ENCODE measurements around the gene TRIML2.
"Not testable (repeated sequence)": the region's sequence is repeated elsewhere in the genome, so short reads cannot be mapped to it uniquely, and the experiment has no call there.

Gene TRIML2

DNA sequence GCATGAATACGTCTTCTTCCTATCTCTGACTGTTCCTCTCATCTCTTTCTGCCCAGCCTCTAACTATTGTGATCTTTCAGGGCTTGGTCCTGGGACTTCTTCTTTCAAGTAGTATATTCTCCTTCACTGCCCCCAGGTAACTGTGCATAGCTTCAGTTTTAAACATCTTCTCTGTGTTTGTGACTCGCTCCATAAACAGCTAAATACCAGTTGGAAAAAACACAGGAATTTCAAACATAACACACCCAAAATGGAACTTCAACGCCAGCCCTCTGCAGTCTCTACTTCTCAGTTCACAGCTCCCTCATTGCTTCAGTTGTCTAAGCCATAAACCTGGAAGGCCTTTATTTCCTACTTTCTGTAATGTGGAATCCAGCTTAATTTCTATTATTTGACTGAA is 16.6 kb downstream of the TRIML2 start:
- no peak for DNase-seq

DNA sequence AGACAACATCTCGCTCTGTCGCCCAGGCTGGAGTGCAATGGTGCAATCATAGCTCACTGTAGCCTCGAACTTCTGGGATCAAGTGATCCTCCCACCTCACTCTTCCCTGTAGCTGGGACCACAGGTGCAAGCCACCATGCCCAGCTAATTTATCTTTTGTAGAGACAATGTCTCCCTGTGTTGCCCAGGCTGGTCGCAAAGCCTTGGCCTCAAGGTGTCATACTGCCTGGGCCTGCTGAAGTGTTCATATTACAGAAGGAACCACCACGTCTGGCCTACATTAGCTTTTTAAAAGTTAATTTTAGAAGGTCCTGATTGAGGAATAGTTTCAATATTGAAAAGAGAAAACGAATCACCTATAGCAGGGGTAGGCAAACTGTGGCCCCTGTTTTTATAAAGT is 22.5 kb downstream of the TRIML2 start:
- no peak for DNase-seq

DNA sequence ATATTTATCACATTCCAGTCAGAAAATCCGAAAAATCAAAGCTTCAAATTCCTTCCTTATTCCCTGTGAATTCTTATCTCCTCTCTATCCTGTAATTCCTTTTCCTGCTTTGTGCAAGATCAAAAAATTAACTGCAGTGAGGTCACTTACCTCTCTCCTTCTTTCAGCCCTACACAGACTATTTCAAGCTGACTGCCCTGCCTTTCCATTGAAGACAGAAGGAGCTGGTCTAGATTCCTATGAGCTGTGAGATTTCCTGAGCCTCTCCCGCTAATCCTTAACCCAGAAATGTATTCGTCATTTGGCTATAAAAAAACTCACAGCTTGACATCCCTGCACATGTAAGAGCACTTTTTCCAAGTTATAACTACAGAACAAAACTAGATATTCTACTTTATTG is 26.6 kb downstream of the TRIML2 start:
- DNase-seq, result no peak

DNA sequence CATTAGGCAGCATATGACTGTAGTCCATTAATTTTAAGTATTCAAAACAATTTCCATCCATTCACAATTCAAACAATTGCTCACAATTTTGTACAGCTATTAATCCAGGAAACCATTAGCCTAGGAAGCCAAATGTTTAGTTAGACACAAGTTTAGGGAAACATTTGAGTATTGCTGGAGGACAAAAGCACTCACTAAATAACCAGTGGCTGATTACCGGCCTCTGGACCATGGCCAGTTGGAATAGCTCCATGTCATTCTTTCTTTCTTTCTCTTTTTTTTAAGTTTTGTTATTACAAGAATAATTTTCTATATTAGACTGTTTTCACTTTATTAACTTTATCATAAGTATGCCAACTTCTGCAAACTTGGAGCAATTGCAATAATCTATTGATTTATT is 31.3 kb downstream of the TRIML2 start:
- no peak for DNase-seq

DNA sequence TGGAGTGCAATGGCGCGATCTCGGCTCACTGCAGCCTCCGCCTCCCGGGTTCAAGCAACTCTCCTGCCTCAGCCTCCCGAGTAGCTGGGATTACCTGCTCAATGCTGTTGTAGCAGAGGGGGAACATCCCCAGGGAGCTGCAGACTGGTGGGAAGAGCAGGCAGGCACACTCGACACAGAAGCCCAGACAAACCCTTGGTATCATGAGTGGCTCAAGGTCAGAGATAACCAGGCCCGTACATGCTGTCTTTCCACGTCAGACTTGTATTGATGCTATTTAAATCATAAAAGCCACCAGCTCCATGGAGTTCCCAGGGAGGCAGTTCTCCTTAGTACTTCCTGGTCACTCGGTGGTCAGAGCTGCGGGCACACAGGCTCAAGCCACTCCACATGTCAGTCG is 33.2 kb downstream of the TRIML2 start:
- DNase-seq, result no peak

DNA sequence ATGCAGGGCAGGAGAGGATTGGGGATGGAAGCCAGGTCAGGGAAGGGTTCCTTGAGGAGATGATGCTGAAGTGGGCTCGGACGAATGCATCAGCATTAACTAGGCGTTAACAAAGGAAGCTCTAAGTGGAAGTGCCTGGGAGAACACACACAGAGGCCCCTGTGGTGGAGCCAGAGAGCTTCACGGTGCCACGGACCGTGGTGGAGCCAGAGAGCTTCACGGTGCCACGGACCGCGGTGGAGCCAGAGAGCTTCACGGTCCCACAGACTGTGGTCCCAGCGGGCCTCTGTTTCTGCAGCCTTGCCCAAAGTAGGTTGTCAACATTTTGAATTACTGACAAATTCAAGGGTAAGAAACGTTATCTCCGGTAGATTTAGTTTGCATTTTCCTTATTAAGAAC is 48.3 kb downstream of the TRIML2 start:
- no peak for DNase-seq

DNA sequence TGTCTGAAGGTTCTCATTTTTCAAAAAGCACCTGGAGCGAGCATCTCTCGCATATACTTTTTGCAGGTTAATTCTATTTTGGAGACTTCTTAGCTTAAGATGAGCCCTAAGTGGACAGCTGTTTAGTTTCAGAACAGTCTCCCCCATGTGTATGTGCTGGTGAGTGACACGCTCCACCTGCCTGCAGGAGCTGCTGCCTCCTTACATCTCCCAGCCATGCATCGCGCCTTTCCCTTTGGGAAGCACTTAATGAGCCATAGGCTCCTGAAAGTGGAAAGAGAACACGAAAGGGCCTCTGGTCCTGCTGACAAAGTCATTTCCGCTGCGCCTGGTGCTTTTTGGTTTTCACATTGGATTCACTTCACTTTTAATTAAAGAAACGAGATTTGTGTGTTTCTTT is 56.1 kb downstream of the TRIML2 start:
- no peak for DNase-seq

DNA sequence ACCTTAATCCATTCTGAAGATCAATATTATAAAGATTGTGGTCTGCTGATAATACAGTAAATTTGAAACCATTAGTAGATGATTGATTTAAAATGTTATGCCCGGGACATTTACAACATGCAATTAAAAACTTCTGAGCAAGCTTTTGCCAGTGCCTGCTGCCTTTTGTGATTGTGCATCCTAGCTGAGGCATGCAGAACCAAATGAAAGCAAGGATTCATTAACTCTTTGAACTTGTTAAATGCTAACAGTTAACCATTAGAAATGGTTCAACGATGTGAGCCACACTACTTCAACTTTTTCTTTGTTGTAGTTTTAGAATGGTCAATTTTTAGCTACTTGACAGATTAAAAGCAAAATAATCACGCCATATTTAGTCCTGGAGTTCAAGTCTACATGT is 62.7 kb downstream of the TRIML2 start:
- no peak for DNase-seq

DNA sequence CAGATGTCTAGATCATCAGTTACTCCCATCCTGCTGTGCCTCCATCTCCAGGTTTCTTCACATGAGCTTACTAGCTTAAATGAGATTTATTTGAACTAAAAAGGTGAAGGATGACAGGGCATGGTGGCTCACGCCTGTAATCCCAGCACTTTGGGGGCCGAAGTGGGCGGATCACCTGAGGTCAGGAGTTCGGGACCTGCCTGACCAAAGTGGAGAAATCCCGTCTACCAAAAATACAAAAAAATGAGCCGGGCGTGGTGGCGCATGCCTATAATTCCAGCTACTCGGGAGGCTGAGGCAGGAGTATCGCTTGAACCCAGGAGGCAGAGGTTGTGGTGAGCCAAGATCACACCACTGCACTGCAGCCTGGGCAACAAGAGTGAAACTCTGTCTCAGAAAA is 63.9 kb downstream of the TRIML2 start:
- DNase-seq, result not testable (repeated sequence)

DNA sequence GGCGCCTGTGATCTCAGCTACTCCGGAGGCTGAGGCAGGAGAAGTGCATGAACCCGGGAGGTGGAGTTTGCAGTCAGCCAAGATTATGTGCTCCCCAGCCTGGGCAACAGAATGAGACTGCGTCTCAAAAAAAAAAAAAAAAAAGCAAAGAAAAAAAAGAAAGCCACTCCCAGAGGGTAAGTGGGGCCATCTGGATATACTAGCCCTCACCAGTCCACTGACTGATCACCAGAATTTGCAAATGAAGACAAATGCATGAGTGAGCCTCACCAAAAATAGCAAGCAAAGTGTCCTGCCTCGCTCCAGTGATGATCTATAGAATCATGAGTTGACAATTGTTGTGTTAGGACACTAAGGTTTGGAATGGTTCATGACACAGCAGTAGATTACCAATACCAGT is 66.2 kb downstream of the TRIML2 start:
- DNase-seq, result no peak

DNA sequence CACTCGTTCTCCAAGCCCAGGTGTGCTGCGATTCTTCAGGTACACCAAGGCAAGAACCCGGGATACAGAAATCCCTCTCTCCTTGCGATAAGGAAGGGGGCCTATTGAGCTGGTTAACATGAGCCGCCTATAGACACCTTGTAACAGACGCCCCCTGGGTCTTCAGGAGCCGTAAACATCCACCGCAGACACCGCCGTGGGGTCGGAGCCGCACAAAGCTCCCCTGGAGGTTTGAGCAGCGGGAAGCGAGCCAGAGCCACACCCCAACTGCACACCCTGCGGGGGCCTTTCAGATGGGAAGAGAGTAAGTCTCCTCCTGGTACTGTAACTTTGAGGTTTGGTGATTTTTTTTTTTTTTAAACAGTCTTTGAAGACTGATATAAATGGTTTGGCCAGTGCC is 67.2 kb downstream of the TRIML2 start:
- no peak for DNase-seq

DNA sequence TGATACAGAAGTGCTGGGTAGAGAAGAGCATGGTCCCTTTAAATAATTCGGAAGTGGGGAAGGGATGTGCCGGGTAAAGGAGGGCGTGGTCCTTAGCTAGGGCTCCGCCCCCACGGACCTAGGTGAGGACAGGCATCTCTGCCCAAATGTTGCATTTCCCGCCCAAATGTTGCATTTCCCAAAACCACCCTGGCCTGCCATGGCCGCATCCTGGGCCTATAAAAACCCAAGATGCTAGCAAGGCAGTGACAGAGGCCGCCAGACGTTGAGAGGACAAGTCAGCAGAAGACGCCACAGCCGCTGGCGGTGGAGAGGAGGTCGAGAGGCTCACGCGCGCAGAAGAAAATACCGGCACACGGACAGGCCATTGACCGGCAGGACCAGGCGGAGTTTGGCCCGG is 67.7 kb downstream of the TRIML2 start:
- no peak for DNase-seq

Data from NCI-H2171 treated with DMSO at 0.1 percent for 48 hours (cell line).